ENCODE results near the gene PSMA3.

PSMA3 gene

GRCh38 chr14:58276208-58276607 is 31.6 kb downstream of the PSMA3 start:
- no peaks in the 10 kb centered on the region for H3K9me3 ChIP-seq (ENCODE audit: control insufficient read depth, low read length)
- no peak overlapping the region for H3K27ac ChIP-seq

GRCh38 chr14:58278177-58278576 is 33.5 kb downstream of the PSMA3 start:
- H2AFZ ChIP-seq: no peak overlapping the region
- no peak overlapping the region for H3K9ac ChIP-seq
- no peaks in the 10 kb centered on the region for H3K9me3 ChIP-seq (ENCODE audit: control insufficient read depth, low read length)
- H3K4me2 ChIP-seq (ENCODE audit: low read length): no peak overlapping the region
- H3K4me3 ChIP-seq (ENCODE audit: low read depth, low read length): no peak overlapping the region
- no peak overlapping the region for H3K27ac ChIP-seq
- peaks cover 53% of the 10 kb centered on the region for H3K79me2 ChIP-seq
- H3K36me3 ChIP-seq (ENCODE audit: control insufficient read depth, insufficient read depth, low read length): no peaks in the 10 kb centered on the region
- no peaks in the 10 kb centered on the region for H3K27me3 ChIP-seq (ENCODE audit: control insufficient read depth, insufficient read depth, low read length)
- H3K4me1 ChIP-seq: peaks cover 16% of the 10 kb centered on the region
- no peak for TF ChIP-seq CTCF (IDR thresholded peaks at IDR 0.05)

More at GRCh38 chr14:58276208-58276607, 31.6 kb downstream of the PSMA3 start:
- TF ChIP-seq CTCF (IDR thresholded peaks at IDR 0.05): no peak
- no peak overlapping the region for H2AFZ ChIP-seq
- H3K4me3 ChIP-seq (ENCODE audit: low read depth, low read length): no peak overlapping the region
- H3K9ac ChIP-seq: no peak overlapping the region
- H3K36me3 ChIP-seq (ENCODE audit: control insufficient read depth, insufficient read depth, low read length): no peaks in the 10 kb centered on the region
- no peak overlapping the region for H3K4me2 ChIP-seq (ENCODE audit: low read length)
- peaks cover 10% of the 10 kb centered on the region for H3K4me1 ChIP-seq
- no peaks in the 10 kb centered on the region for H3K27me3 ChIP-seq (ENCODE audit: control insufficient read depth, insufficient read depth, low read length)
- peaks cover 46% of the 10 kb centered on the region for H3K79me2 ChIP-seq

GRCh38 chr14:58280954-58281787 is 36.5 kb downstream of the PSMA3 start:
- Histone ChIP-seq H3K4me1 (peaks cover 10% of the 10 kb centered on the region), H2AFZ (no peak overlapping the region), H3K9me3 (ENCODE audit: control insufficient read depth, low read length) (no peaks in the 10 kb centered on the region), H3K36me3 (ENCODE audit: control insufficient read depth, insufficient read depth, low read length) (no peaks in the 10 kb centered on the region), H3K9ac (no peak overlapping the region), H3K4me3 (ENCODE audit: low read depth, low read length) (no peak overlapping the region), H3K27ac (peak overlapping the region; percentile 79), H3K27me3 (ENCODE audit: control insufficient read depth, insufficient read depth, low read length) (no peaks in the 10 kb centered on the region), H3K4me2 (ENCODE audit: low read length) (no peak overlapping the region), H3K79me2 (peaks cover 59% of the 10 kb centered on the region)
- TF ChIP-seq CTCF (IDR thresholded peaks at IDR 0.05): no peak

- Histone ChIP-seq H3K27me3 (ENCODE audit: control insufficient read depth, insufficient read depth, low read length) (no peaks in the 10 kb centered on the region), H3K4me2 (ENCODE audit: low read length) (no peak overlapping the region), H3K4me1 (peaks cover 10% of the 10 kb centered on the region), H3K9ac (no peak overlapping the region), H3K9me3 (ENCODE audit: control insufficient read depth, low read length) (no peaks in the 10 kb centered on the region), H3K36me3 (ENCODE audit: control insufficient read depth, insufficient read depth, low read length) (no peaks in the 10 kb centered on the region), H3K79me2 (peaks cover 61% of the 10 kb centered on the region), H3K27ac (peak overlapping the region; percentile 79), H3K4me3 (ENCODE audit: low read depth, low read length) (no peak overlapping the region), H2AFZ (no peak overlapping the region)
- no peak for TF ChIP-seq CTCF (IDR thresholded peaks at IDR 0.05)
Measured at GRCh38 chr14:58281969-58282368, 37.3 kb downstream of the PSMA3 start.
